AG20443 (cell line): ENCODE measurements around the gene SRSF7.
"Not testable (repeated sequence)": the region's sequence is repeated elsewhere in the genome, so short reads cannot be mapped to it uniquely, and the experiment has no call there.

Experiments
- DNase-seq: peaks from one replicate; pipeline ENCODE4 v3.0.0; 2012; ENCODE audit warnings: low spot score, mixed read lengths

The SRSF7 gene

DNA sequence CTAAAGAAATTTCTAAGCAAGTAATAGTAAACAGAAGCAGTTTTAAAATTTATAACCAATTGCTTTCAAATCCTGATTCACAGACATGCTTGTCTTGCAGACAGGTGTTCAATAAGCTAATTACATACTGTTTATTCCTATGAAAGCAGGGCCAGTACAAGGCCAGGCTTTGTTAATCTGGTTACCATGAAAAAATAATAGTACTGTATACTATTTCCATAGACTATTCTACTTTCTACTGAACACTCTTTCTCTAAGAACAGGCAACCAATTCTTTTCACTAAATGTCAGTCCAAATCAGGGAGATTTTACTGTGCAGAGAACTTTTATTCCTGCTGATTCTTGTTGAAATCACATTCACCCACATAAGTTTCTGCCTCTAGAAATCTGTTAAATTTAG, 2.9 kb upstream of the SRSF7 start:
- DNase-seq = no peak

DNA sequence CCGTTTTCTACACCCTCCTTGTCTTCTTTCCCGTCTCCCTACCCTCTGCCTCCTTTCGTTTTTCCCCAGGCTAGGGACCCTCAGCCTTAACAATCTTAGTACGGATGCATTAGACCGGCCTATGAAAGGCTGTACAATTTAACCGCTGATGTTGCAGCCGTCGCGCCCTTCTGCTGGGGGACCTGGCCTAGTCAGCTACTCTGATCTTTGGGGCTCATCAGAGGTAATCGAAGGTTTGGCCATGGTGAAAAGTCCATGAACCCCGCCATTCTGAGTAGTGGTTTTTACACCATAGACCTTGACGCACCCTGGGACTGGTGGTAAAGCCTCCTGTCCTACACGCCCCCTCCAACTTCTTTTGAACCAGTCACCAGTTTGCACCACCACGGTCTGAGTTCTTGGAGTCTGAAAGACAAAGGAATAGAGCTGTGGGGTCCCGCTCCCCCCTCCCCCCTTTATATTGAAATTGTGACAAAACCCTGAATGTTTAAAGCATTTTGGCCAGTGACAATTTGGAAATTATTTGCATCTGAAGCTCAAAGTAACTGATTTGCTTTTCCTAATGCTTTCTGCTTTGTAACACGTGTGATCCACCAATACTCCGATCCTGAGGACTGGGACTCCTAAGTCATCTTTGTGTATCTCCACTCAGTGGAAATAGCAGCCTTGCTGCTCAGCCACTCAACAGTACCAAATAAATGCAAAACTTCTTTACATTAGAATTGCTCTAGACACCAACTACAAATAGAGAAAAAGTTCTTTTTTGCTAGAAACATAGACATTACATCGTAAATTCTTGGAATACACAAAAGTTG, 642 bp upstream of the SRSF7 start:
- DNase-seq = peak; percentile 35

DNA sequence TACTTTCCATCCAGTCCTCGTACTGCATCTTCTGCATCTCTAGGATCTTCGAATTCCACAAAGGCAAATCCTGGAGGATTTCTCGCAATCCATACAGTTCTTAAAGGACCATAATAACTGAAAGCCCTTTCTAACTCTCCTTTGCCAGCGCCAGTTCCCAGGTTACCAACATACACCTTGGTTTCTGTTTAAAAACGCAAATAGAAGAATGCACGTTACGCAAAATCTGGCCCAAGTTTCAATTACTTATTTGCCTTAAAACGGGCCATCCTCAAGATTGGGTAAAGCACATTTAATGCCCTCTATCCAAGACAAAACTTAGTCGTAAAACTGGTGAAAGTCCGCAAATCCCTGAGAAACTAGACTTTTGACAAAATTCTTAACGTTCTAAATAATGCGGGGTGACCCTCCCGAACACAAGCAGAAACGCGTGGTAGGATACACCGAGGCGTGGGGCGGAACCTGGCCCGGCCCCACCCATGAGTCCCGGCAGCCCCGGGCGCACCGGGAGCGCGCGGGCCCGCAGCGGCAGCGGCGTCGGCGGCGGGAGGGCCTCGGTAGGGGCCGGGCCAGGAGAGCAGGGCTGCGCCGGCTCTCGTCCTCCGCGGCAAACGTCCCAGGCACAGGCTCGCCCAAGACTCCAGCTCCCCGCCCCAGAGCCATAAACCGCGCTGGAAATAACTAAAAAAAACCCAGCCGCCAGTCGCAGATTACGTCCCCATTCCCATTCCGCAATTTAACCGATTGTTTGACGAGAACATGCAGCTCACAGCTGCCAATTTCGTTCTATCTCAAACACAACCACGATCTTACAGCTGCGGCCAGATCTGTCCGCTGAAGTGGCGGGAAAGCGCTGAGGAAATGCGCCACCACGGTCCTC, 910 bp downstream of the SRSF7 start:
- peak; percentile 83 for DNase-seq

DNA sequence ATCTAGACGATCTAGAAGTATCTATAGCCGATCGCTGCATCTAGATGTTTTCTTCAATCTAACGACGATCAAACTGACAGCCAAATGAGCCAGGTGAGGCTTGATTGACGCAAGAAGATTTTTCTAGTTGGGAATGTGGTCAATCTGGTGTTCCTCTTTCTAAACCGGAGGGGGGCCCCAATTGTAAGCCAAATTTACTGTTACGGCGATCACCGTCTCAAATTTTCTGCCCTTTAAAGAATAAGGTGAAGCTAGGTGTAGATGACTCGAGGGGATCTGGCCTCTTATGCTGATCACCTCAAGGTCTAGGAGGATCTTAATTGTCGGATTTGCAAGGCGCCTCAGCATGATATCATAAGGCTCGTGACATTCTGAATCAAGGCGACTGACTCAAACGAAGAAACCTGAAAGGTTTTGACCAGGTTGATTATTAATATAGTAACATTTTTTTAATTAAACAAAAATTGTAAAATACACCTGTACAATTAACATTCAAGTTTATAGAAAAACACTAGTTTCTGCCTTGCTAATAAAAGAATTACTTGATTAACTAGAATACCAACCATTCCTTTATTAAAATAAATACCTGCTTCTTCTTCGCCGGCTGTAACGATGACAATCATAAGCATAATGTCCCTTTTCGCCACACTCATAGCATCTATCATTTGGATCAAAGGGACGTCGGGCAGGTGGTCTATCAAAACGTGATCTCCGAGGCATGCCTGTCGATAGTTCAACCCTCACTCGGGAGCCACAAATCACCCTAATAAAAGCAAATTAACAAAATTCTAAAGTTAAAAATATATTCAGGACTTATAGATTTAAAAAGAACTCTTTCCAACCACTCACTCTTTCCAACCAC, 2.0 kb downstream of the SRSF7 start:
- no peak for DNase-seq

DNA sequence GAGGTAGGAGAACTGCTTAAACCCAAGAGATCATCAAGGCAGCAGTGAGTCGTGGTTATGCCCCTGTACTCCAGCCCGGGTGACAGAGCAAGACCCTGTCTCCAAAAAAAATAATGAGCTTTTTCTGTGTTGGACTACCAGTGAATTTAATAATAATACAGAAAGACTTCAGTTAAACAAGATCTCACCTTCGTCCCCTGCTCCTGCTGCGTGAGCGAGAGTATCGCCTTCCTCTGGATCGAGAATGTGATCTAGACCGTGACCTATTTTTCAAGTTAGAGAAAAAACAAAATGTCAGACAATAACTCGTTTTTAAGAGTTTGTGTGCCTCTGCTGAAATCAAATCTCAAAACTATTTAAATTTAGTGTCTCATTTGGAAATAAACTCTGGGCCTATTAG, 2.8 kb downstream of the SRSF7 start:
- DNase-seq = no peak

DNA sequence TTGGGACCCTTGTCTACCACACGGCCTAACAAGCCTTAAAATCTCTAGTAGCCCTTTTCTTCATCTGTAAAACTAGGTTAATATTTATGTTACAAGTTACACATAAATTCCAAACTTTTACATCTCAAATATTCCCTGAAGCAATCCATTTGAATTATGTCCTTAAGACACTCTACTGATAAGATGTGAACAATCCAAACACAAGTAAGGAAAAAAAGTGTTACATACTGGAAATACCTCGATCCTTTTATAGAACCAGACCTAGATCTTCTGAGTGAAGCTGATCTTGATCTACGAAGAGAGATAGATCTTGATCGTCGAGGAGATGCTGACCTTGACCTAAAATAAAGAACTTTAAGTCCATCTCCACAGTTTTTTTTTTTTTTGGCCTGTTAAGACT, 3.3 kb downstream of the SRSF7 start:
- no peak for DNase-seq

DNA sequence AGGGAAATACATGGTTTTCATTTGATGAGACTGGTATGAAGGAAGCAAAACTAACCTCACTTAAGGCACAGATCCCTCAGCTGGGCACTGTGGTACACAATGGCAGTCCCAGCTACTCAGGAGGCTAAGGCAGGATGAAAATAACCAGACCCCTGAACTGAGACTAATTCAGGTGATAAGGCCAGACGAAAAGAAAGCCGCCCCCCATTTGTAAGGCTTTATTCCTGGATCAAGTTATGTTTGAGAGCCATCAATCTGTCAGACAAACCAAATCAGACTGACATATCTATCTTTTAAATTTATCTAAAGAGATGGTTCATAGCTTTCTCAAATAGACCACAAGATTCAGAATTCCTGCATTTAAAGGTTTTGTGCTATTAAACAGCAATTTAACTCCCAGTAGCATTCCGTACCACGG, 4.1 kb downstream of the SRSF7 start:
- no peak for DNase-seq

DNA sequence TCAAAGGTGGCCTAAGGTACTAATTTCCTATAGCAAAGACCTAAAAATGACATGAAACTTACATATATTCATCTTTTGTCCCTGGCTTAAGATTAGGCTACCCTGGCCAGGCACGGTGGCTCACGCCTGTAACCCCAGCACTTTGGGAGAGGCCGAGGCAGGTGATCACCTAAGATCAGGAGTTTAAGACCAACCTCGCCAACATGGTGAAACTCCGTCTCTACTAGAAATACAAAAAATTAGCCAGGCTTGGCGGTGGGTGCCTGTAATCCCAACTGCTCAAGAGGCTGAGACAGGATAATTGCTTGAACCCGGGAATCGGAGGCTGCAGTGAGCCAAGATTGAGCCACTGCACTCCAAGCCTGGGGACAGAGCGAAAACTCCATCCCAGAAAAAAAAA, 5.9 kb downstream of the SRSF7 start:
- no peak for DNase-seq

DNA sequence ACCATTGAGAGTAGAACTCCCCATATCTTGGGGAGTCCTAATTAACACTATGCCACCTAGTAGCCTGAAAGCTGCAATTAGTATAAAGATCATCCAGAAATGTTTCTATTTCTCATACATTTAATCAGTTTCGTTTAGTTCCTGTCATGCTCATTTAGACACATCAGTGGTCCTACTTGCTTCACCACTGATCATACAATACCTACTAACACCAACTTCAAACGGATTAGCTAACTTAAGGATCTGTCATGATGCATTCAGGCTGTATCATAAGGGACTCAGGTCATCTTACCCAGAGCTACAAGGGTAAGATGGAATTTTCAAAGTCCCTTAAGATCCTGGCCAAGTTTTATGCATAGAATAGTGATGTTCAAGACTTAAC, 6.8 kb downstream of the SRSF7 start:
- DNase-seq = no peak

DNA sequence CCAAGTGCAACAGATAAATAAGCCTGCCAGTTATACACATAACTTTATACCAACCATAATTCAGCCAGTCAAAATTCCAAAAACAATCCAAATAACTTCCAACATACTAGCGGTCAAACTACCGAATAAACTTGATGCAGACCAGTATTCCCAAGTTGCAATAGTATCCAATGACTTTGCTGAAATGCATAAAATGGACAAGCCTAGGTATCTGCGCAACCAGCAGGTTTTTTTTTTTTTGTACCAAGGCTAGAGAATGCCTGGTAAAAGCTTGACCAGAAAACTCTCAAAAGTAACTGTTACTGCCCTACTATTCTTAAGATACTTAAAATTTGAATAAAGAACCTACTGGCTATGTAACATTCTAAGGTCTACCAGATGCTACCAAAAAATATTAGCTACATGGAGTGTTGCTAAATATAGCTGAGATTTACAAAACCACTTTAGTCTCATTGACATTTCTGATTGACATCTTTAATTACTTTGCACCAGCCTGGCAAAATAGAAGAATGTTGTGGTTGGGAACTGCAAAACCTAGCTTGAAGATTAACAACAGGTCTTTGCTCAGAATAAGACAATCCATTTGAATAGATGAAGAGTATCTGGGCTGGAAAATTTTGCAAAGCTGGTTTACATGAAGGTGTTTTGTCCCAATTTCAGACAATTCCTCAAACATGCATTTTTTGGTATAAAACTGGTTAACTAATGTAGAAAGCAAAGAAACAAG, 7.3 kb downstream of the SRSF7 start:
- DNase-seq = no peak

DNA sequence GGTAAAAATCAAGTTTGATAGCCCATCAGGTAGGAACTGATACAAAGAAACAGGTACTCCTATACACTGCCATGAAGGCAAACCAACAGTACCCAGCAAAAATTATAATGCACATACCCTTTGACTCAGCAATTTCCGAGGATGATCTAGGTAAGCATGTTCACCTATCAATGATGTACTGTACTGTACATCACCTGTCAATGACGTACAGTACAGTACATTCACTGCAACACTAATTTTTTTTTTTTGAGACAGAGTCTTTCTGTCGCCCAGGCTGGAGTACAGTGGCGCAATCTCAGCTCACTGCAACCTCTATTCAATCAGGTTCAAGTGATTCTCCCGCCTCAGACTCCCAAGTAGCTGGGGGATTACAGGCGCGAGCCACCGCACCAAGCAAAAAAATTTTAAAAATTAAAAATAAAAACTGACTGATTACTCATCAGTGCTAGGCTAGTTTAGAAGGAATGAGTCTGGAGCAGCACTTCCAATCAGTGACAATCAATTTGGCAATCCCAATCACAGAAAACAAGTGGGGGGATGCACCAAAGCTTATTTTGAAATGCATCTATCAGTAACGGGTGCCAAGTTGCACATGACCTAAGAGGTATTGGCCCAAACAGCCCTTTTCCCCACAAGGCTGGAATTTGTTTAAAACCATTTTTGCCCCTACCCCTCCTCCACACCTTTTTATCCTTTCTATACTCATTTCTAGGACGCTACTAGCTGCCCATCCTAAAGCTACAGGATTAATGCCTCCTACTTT, 8.2 kb downstream of the SRSF7 start:
- DNase-seq = no peak

DNA sequence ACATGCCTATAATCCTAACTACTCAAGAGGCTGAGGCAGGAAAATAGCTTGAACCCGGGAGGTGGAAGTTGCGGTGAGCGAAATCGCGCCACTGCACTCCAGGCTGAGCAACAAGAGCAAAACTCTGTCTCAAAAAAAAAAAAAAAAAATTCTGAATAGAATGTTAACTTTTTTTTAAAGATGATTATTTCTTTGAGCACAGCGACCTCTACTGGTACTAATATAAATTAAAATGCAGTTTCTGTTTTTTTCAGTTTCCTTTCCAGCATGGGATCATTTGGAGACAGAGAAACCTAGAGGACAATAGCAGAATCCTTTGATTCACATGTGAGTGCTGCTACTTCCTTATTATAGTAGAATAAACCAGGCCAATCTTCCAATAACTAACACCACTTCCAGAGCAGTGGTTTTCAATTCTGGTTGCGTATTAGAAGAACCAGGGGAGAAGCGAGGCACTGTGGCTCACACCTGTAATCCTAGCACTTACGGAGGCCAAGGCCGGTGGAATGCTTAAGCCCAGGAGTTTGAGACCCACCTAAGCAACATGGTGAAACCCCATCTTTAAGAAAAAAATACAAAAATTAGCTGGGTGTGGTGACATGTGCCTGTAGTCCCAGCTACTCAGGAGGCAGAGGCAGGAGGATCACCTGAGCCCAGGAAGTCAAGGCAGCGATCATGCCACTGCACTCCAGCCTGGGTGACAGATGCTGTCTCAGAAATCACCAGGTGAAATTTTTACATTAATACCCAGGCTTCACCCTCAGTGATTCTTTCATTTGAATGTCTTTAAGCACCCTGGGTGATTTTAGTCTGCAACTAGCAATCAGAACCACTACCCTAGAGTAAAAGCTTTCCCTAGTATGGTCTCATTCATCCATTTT, 10.1 kb downstream of the SRSF7 start:
- peak; percentile 47 for DNase-seq

DNA sequence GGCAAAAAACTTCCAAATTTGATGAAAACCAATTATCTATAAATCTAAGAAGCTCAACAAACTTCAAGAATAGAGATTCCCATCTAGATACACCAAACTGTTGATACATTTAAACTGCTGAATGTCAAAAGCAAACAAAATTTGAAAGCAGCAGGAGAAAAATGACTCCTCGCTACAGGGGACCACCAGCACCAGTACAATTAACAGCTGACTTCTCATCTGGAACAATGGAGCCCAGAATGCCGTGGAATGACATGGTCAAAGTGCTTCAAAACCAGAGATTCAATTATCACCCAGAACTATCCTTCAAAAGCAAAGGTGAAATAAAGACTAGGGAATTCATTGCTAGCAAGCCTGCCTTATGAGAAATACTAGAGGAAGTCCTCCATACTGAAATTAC, 11.6 kb downstream of the SRSF7 start:
- DNase-seq = no peak

DNA sequence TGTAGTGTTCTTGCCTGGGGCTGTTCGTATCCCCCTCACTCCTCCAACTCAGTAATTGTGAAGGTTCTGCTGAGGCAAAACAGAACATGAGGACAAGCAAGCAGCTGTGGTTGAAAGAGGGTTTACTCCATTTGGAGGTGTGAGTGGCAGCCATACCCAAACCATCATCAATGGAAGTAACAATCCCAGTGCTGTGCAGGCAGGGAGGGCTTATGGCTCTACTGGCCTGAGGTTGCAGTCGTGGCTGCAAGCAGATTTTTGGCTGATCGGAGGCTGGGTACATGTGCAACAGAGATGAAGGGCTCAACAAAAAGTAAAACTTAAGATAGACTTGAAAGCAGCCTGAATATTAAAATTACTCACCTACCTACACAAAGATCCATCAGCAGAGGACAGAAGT, 13.2 kb downstream of the SRSF7 start:
- DNase-seq = no peak

DNA sequence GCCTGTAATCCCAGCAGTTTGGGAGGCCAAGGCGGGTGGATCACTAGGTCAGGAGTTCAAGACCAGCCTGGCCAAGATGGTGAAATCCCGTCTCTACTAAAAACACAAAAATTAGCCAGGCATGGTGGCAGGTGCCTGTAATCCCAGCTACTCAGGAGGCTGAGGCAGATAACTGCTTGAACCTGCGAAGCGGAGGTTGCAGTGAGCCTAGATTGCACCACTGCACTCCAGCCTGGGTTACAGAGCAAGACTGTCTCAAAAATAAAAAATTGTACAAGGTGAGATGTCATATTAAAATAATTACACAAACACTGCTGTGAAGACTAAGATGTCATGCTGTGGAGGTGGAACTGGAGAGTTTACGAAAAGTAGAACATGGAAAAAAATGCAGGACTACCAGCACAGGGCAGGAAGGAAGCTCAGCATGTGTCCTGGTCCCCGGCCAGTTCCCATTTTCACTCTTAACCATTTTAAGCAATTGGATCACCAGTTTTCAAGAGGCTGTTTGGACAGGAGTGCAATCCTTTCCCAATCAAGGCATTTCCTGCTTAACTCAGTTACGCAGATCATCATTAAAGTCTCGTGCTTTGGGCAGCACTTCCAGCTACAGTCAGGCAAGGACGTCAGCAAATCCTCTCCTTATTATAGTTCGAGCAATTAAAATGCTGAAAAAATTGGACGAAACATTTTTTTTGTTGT, 14.0 kb downstream of the SRSF7 start:
- not testable (repeated sequence) for DNase-seq

DNA sequence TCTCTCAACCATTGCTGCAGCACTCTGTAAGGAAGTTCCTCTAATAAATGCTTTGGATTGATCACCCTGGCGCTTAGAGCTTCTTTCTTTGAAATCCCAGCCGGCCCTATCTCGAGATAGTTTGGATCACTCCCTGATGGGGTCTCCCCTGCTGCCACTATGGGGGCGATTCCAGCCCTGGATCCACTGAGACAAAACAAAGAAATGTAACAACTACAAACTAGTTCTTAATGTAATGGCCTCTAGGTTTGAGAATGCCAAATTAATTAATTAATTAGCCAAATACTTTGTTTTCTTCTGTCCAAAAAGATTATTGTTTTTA, 15.2 kb downstream of the SRSF7 start:
- no peak for DNase-seq

DNA sequence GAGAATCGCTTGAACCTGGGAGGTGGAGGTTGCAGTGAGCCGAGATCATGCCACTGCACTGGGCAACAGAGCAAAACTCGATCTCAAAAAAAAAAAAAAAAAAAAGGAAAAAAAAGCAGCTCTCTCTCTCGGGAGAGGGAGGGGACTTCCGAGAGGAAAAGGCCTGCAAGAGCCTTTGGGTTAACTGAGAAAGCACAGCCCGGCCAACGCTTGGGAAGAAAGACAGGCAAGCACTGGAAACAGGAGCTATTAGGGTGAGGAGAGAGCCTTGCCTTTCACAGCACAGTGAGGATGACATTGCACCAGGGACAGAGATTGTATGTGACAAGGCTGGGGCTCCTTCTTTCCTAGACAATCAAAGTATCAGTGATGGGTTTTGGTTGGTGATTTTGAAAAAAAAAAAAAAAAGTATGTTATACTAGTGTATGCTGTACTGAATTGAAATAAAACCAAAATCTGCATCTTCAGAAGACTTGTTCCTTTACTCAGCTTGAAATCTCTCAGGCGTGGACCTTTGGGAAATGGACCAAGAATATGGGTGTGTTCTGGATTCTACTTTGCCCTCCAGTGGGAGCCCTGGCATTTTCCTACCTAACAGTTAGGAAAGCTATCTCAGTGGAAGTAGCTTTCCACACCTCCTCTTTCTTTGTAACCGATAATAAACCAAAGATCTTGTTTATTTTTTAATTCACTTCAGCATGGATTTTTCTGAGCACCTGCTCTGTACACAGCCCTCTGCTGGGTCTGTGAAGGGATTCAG, 16.7 kb downstream of the SRSF7 start:
- DNase-seq = no peak

DNA sequence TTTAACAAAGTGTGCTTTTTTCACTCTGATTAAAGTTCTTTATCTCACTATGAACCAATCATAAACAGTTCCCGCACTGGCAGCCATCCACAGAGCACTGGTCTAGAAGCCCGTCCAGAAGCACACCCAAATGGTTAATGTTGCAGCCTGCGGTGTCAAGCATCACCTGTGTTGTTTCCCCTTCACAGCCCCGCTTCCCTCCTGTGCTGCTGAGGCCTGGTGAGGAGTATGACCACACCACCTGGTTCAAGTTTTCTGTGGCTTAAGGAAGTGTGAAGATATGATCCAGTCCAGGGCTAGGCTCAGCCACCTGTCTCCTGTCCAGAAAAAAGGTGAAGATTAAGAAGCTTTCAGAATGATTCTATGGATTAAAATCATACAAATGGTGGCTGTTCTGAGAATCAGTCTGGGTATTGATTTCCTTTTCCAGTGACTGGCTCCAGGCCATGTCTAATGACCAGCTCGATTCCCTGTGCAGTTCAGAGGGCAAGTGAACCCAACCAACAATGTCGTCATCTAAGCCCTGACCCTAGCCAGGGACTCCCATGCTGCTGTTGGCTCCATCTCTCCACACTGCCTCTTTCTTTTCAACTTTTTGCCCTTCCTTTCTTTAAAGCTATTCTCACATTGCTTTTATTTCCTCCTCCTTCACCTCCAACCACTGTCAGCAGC, 17.7 kb downstream of the SRSF7 start:
- DNase-seq = no peak
